ENCODE data around the gene ATP8A2.

DNA sequence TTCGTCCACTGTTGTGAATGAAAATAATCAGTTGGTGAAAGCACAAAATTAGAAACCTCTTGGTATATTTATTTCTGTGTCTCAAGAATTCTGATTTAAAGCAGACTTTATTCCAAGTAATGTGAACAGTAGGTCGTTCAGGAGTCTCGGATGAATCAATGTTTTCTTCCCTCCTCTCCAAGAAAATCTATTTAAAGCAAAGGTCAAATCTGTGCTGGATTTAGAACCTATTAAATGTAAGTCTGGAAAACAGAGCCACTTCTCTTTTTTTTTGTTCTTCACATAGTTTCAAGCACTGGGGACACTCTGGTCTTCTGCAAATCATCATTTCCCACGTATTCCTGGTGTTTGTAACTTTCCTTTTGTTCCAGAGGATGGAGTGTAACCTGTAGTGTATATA lies 312.7 kb downstream of the ATP8A2 start:
- no peak for TF ChIP-seq MYC (IDR thresholded peaks at IDR 0.05; ENCODE audit: insufficient read depth, insufficient read length, insufficient replicate concordance, low read length, severe bottlenecking)
- no peak for TF ChIP-seq MTA3 (IDR thresholded peaks at IDR 0.05; ENCODE audit: borderline replicate concordance, low read length)
- TF ChIP-seq, protein P1, sequence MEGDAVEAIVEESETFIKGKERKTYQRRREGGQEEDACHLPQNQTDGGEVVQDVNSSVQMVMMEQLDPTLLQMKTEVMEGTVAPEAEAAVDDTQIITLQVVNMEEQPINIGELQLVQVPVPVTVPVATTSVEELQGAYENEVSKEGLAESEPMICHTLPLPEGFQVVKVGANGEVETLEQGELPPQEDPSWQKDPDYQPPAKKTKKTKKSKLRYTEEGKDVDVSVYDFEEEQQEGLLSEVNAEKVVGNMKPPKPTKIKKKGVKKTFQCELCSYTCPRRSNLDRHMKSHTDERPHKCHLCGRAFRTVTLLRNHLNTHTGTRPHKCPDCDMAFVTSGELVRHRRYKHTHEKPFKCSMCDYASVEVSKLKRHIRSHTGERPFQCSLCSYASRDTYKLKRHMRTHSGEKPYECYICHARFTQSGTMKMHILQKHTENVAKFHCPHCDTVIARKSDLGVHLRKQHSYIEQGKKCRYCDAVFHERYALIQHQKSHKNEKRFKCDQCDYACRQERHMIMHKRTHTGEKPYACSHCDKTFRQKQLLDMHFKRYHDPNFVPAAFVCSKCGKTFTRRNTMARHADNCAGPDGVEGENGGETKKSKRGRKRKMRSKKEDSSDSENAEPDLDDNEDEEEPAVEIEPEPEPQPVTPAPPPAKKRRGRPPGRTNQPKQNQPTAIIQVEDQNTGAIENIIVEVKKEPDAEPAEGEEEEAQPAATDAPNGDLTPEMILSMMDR (IDR thresholded peaks at IDR 0.05 in 2 of 3, conservative IDR thresholded peaks at IDR 0.05 in 1 of 3; ENCODE audit: control insufficient read depth in 2 of 3, extremely low read depth in 1 of 3, insufficient read depth in 1 of 3, low read depth in 3 of 3, low read length in 3 of 3), result no peak

Data from GM12878 (cell line).